GM23338 (cell line): ENCODE data around the gene TTC12. TPM values are rescaled to one million over a fixed set of nuclear protein-coding genes. Genes with fewer than 3 reads are reported as not detected.

ENCODE experiments used
- ATAC-seq: fragments of 200-7000 bp; cut with Tn5 transposase; 3 replicates; pipeline ENCODE4 v1.9.1; 2020
- DNase-seq: peaks from one replicate; pipeline ENCODE4 v3.0.0-alpha.2; 2015; ENCODE audit warnings: low spot score
- H2AFZ ChIP-seq: fragments of 200-600 bp; sonication (generic); 2 replicates; pipeline ENCODE4 v1.8.0; 2016; ENCODE audit warnings: antibody characterized with exemption, mild to moderate bottlenecking, moderate library complexity
- H3F3A ChIP-seq: fragments of 200-600 bp; sonication (generic); replicated peaks from 2 replicates; pipeline ENCODE4 v1.8.0; 2017; ENCODE audit warnings: antibody characterized with exemption, mixed run types, low read depth
- H3K27ac ChIP-seq: fragments of 200-600 bp; sonication (generic); 2 replicates; pipeline ENCODE4 v1.6.1; 2016; ENCODE audit warnings: low read depth
- H3K27me3 ChIP-seq: fragments of 200-600 bp; sonication (generic); 2 replicates; pipeline ENCODE4 v1.8.0; 2016; ENCODE audit warnings: mild to moderate bottlenecking, mixed run types, moderate library complexity; ENCODE audit not compliant: insufficient read depth
- H3K36me3 ChIP-seq: fragments of 200-600 bp; sonication (generic); 2 replicates; pipeline ENCODE4 v1.8.0; 2016; ENCODE audit warnings: mild to moderate bottlenecking; ENCODE audit not compliant: insufficient read depth
- H3K4me1 ChIP-seq: fragments of 200-600 bp; sonication (generic); 2 replicates; pipeline ENCODE4 v1.8.0; 2016; ENCODE audit warnings: mild to moderate bottlenecking, moderate library complexity; ENCODE audit not compliant: insufficient read depth
- H3K4me2 ChIP-seq: fragments of 200-600 bp; sonication (generic); 2 replicates; pipeline ENCODE4 v1.7.1; 2017; ENCODE audit warnings: mixed run types
- H3K4me3 ChIP-seq: fragments of 200-600 bp; sonication (generic); 2 replicates; pipeline ENCODE4 v1.6.1; 2016; ENCODE audit warnings: mixed run types
- H3K79me2 ChIP-seq: fragments of 200-600 bp; sonication (generic); replicated peaks from 2 replicates; pipeline ENCODE4 v1.8.0; 2017; ENCODE audit warnings: mild to moderate bottlenecking; ENCODE audit not compliant: insufficient read depth
- H3K9me2 ChIP-seq: fragments of 200-600 bp; sonication (generic); 2 replicates; pipeline ENCODE4 v1.8.0; 2017; ENCODE audit not compliant: insufficient read depth
- H4K20me1 ChIP-seq: fragments of 200-600 bp; sonication (generic); replicated peaks from 2 replicates; pipeline ENCODE4 v1.8.0; 2017; ENCODE audit warnings: mild to moderate bottlenecking; ENCODE audit not compliant: insufficient read depth
- H3K27ac Mint-ChIP-seq: 2 replicates; pipeline ENCODE4 v1.8.0; 2020; ENCODE audit warnings: inconsistent platforms, mild to moderate bottlenecking, moderate library complexity, mixed read lengths
- H3K27me3 Mint-ChIP-seq: 3 replicates; pipeline ENCODE4 v1.8.0; 2022; ENCODE audit warnings: low read depth, mild to moderate bottlenecking, moderate library complexity, mixed read lengths, inconsistent platforms; ENCODE audit not compliant: insufficient read depth, poor library complexity
- H3K36me3 Mint-ChIP-seq: 3 replicates; pipeline ENCODE4 v1.8.0; 2021; ENCODE audit warnings: low read depth, mild to moderate bottlenecking, inconsistent platforms, moderate library complexity, mixed read lengths
- H3K4me1 Mint-ChIP-seq: 3 replicates; pipeline ENCODE4 v1.8.0; 2020; ENCODE audit warnings: mild to moderate bottlenecking, inconsistent platforms, mixed read lengths
- H3K4me3 Mint-ChIP-seq: 3 replicates; pipeline ENCODE4 v1.8.0; 2021; ENCODE audit warnings: moderate library complexity, mild to moderate bottlenecking, inconsistent platforms, mixed read lengths
- H3K9me3 Mint-ChIP-seq: 3 replicates; pipeline ENCODE4 v1.8.0; 2020; ENCODE audit warnings: moderate library complexity, mild to moderate bottlenecking, inconsistent platforms, mixed read lengths
- CREB1 ChIP-seq: fragments of 250-450 bp; sonication (Bioruptor Pico); IDR thresholded peaks from 2 replicates; pipeline ENCODE4 v1.5.0; 2020; ENCODE audit warnings: low read depth, mild to moderate bottlenecking, moderate library complexity
- EZH2 ChIP-seq: fragments of 200-600 bp; sonication (generic); IDR thresholded peaks from one replicate; pipeline ENCODE4 v1.8.0; 2017; ENCODE audit warnings: antibody characterized with exemption, mild to moderate bottlenecking, low read depth; ENCODE audit not compliant: unreplicated experiment
- EZH2phosphoT487 ChIP-seq: fragments of 200-600 bp; sonication (generic); IDR thresholded peaks from one replicate; pipeline ENCODE4 v1.8.1; 2018; ENCODE audit warnings: antibody characterized with exemption; ENCODE audit not compliant: unreplicated experiment
- JUNB ChIP-seq: IDR thresholded peaks from one replicate; pipeline ENCODE4 v1.6.1; 2016; ENCODE audit warnings: antibody characterized with exemption; ENCODE audit not compliant: unreplicated experiment
- NANOG ChIP-seq: IDR thresholded peaks from 2 replicates; pipeline ENCODE4 v1.6.1; 2016; ENCODE audit warnings: antibody characterized with exemption, borderline replicate concordance
- POLR2AphosphoS5 ChIP-seq: IDR thresholded peaks from 2 replicates; pipeline ENCODE4 v1.6.1; 2016; ENCODE audit warnings: antibody characterized with exemption, low read depth
- REST ChIP-seq: IDR thresholded peaks from one replicate; pipeline ENCODE4 v1.6.1; 2018; ENCODE audit warnings: antibody characterized with exemption; ENCODE audit not compliant: unreplicated experiment
- STAT1 ChIP-seq: IDR thresholded peaks from one replicate; pipeline ENCODE4 v1.6.1; 2016; ENCODE audit warnings: antibody characterized with exemption; ENCODE audit not compliant: unreplicated experiment
- ZNF114 ChIP-seq: fragments of 250-450 bp; sonication (Bioruptor Pico); IDR thresholded peaks from 2 replicates; pipeline ENCODE4 v1.5.0; 2020; ENCODE audit warnings: mild to moderate bottlenecking, moderate library complexity
- ZNF331 ChIP-seq: fragments of 250-450 bp; sonication (Bioruptor Pico); IDR thresholded peaks from 2 replicates; pipeline ENCODE4 v1.5.0; 2020; ENCODE audit warnings: low read depth, mild to moderate bottlenecking, moderate library complexity
- ZNF462 ChIP-seq: fragments of 250-450 bp; sonication (Bioruptor Pico); IDR thresholded peaks from 2 replicates; pipeline ENCODE4 v1.5.0; 2020; ENCODE audit warnings: mild to moderate bottlenecking, moderate library complexity
- polyA plus RNA-seq: library from polyadenylated mRNA; unstranded; fragments of >200 nt; fragmentation: Nextera tagmentation; extraction: Ambion mirVana; gene quantifications from 2 replicates; pipeline ENCODE4 v1.2.1, GENCODE V29; 2016
- total RNA-seq: library from RNA; depleted of rRNA; stranded (reverse); fragments of >200 nt; shearing (Covaris generic); gene quantifications from 2 replicates; pipeline ENCODE4 v1.2.3, GENCODE V29; 2014
- TF ChIP-seq, protein P1 (sequence below), 2 experiments: fragments of 200-600 bp in 1 of 2; sonication (generic) in 1 of 2; conservative IDR thresholded peaks; 2 replicates each; pipeline versions ENCODE4 v1.5.1 to v1.6.1; 2016 to 2017; ENCODE audit warnings: antibody characterized with exemption in 2 of 2, low read depth in 2 of 2, mild to moderate bottlenecking in 2 of 2, moderate library complexity in 1 of 2
- TF ChIP-seq, protein P2 (sequence below): IDR thresholded peaks from 2 replicates; pipeline ENCODE4 v1.6.1; 2016; ENCODE audit warnings: antibody characterized with exemption

Gene TTC12
- total and polyA plus RNA-seq, 2 experiments from 2014 or later, result 3.4 to 12.5 TPM

DNA sequence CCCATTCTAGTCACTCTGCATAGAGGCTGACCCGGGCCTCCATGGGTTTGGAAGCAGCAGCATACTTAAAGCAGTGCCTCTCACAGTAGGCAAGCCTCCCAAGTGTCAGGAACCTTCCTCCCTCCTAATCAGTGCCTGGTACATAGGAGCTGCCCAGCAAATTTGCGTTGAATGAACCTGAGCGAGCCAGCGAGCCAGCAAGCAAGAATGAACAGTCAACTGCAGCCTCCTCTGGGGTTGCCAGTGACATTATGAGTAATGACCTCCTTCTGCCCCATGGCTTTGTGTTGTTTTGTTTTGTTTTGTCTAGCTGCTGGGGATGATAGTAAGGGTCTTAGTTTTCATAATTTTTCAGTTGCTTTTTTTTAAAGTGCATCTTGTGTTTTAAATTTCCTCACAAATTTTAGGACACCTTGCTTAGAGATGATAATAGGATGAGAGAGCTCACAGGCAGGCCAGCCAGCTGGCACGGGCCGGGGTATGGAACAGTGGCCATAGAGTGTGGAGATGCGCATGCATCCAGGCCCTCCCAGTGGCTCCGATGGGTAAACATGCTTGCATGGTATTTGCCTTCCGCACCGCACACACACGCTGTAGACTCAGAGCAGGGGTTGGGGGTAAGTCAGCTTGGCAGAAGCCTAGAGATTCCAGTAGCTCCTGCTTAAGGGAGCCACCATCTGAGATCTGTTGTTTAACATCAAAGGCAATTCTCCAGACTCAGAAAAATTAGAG is 36.1 kb downstream of the TTC12 start:
- no peak overlapping the region for H2AFZ ChIP-seq
- no peaks in the 10 kb centered on the region for H3K4me1 ChIP-seq
- no peaks in the 10 kb centered on the region for H3F3A ChIP-seq
- H3K36me3 ChIP-seq, result no peaks in the 10 kb centered on the region
- H3K4me3 ChIP-seq, result no peak overlapping the region
- peaks cover 1% of the 10 kb centered on the region for H3K27me3 Mint-ChIP-seq
- peaks cover 4% of the 10 kb centered on the region; the same call in 2 of the 3 replicates for H3K4me1 Mint-ChIP-seq
- peaks cover 3% of the 10 kb centered on the region; the same call in 1 of the 3 replicates for H3K36me3 Mint-ChIP-seq
- no peak overlapping the region for H3K4me3 Mint-ChIP-seq
- DNase-seq (no peak), ATAC-seq (no peak; the same call in 2 of the 3 replicates)
- H3K4me2 ChIP-seq, result no peak overlapping the region
- H3K27ac ChIP-seq, result no peak overlapping the region
- TF ChIP-seq JUNB, result no peak
- TF ChIP-seq ZNF331 (CRISPR knock-in tag), result no peak
- no peak for TF ChIP-seq EZH2phosphoT487
- TF ChIP-seq, protein P1, sequence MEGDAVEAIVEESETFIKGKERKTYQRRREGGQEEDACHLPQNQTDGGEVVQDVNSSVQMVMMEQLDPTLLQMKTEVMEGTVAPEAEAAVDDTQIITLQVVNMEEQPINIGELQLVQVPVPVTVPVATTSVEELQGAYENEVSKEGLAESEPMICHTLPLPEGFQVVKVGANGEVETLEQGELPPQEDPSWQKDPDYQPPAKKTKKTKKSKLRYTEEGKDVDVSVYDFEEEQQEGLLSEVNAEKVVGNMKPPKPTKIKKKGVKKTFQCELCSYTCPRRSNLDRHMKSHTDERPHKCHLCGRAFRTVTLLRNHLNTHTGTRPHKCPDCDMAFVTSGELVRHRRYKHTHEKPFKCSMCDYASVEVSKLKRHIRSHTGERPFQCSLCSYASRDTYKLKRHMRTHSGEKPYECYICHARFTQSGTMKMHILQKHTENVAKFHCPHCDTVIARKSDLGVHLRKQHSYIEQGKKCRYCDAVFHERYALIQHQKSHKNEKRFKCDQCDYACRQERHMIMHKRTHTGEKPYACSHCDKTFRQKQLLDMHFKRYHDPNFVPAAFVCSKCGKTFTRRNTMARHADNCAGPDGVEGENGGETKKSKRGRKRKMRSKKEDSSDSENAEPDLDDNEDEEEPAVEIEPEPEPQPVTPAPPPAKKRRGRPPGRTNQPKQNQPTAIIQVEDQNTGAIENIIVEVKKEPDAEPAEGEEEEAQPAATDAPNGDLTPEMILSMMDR (conservative IDR thresholded peaks at IDR 0.05; ENCODE audit: low read depth in 2 of 2), result no peak
- no peak for TF ChIP-seq REST
- no peak for TF ChIP-seq EZH2
- TF ChIP-seq, protein P2, sequence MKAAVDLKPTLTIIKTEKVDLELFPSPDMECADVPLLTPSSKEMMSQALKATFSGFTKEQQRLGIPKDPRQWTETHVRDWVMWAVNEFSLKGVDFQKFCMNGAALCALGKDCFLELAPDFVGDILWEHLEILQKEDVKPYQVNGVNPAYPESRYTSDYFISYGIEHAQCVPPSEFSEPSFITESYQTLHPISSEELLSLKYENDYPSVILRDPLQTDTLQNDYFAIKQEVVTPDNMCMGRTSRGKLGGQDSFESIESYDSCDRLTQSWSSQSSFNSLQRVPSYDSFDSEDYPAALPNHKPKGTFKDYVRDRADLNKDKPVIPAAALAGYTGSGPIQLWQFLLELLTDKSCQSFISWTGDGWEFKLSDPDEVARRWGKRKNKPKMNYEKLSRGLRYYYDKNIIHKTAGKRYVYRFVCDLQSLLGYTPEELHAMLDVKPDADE, result no peak
- no peak for TF ChIP-seq ZNF114
- TF ChIP-seq ZNF462 (CRISPR knock-in tag), result no peak
- no peak for TF ChIP-seq POLR2AphosphoS5
- TF ChIP-seq STAT1, result no peak
- TF ChIP-seq CREB1, result no peak
- no peak for TF ChIP-seq NANOG
- H3K27me3 ChIP-seq, result no peaks in the 10 kb centered on the region
- no peak overlapping the region for H3K27ac Mint-ChIP-seq
- no peaks in the 10 kb centered on the region for H3K79me2 ChIP-seq
- H4K20me1 ChIP-seq, result no peaks in the 10 kb centered on the region
- H3K9me3 Mint-ChIP-seq, result no peaks in the 10 kb centered on the region
- H3K9me2 ChIP-seq, result no peaks in the 10 kb centered on the region; the same call in 1 of the 2 replicates
